Breast epithelium (tissue), 4 donors: Measurements from ENCODE around the gene ZNF41. TPM values are rescaled to one million over a fixed set of nuclear protein-coding genes. Genes with fewer than 3 reads are reported as not detected.
"Not testable (repeated sequence)": the region's sequence is repeated elsewhere in the genome, so short reads cannot be mapped to it uniquely, and the experiment has no call there.

Source experiments
- DNase-seq, 2 donors: peaks; one replicate each; pipeline ENCODE4 v3.0.0-alpha.2; 2019; ENCODE audit warnings: low spot score in 2 of 2
- H3K27ac ChIP-seq, 2 donors: fragments of 200-600 bp; sonication (generic) in 1 of 2; one replicate each; pipeline ENCODE4 v1.5.1; 2016 to 2019; ENCODE audit warnings: mild to moderate bottlenecking in 1 of 2
- H3K27me3 ChIP-seq, 2 donors: fragments of 200-600 bp; sonication (generic) in 1 of 2; one replicate each; pipeline versions ENCODE4 v1.5.1 to v1.6.0; 2017 to 2019; ENCODE audit warnings: control low read depth in 1 of 2, mild to moderate bottlenecking in 1 of 2
- H3K36me3 ChIP-seq: fragments of 200-600 bp; one replicate; pipeline ENCODE4 v1.5.1; 2019
- H3K4me1 ChIP-seq, 2 donors: fragments of 200-600 bp; sonication (generic); one replicate each; pipeline ENCODE4 v1.5.1; 2016 to 2019; ENCODE audit warnings: control low read depth in 1 of 2
- H3K4me3 ChIP-seq, 3 donors: fragments of 200-600 bp; sonication (generic); 1 replicate in 2 of 3; 2 replicates in 1 of 3; pipeline ENCODE4 v1.5.1; 2016 to 2019; ENCODE audit warnings: mild to moderate bottlenecking in 3 of 3, moderate library complexity in 2 of 3
- H3K9me3 ChIP-seq, 2 donors: fragments of 200-600 bp; sonication (generic) in 1 of 2; one replicate each; pipeline ENCODE4 v1.5.1; 2016 to 2019; ENCODE audit warnings: control low read depth in 1 of 2
- POLR2A ChIP-seq: fragments of 450-650 bp; IDR thresholded peaks from one replicate; pipeline ENCODE4 v1.6.1; 2016; ENCODE audit warnings: antibody characterized with exemption, mild to moderate bottlenecking, moderate library complexity
- POLR2AphosphoS5 ChIP-seq, 3 donors: sonication (generic); formaldehyde crosslinking; IDR thresholded peaks; one replicate each; pipeline ENCODE4 v1.6.1; 2017; ENCODE audit warnings: antibody characterized with exemption in 3 of 3
- intact Hi-C: fragments of 100-400 bp; cut with DNase I; formaldehyde crosslinking; loops from one replicate; pipeline ENCODE4 v1.15.1; 2023; ENCODE audit warnings: low total_unique reads
- total RNA-seq, 3 donors: library from RNA; depleted of rRNA; stranded (reverse); fragments of >200 nt; gene quantifications; one replicate each; pipeline ENCODE4 v1.1.0, GENCODE V29; 2016
- TF ChIP-seq, protein P1 (sequence below), 3 donors: fragments of 450-650 bp; IDR thresholded peaks; one replicate each; pipeline ENCODE4 v1.5.1; 2016 to 2017; ENCODE audit warnings: antibody characterized with exemption in 3 of 3, mild to moderate bottlenecking in 3 of 3, moderate library complexity in 3 of 3

Gene ZNF41
- total RNA-seq, 3 donors from 2014 or later = 7.2 to 14.0 (median 9.2) TPM

GRCh38 chrX:47499293-47499692 is 16.3 kb upstream of the ZNF41 start:
- Histone ChIP-seq H3K27me3 (peaks cover 0 to 24% of the 10 kb centered on the region in 2 donors), H3K36me3 (no peaks in the 10 kb centered on the region), H3K4me3 (no peak overlapping the region), H3K27ac (no peak overlapping the region), H3K4me1 (no peaks in the 10 kb centered on the region), H3K9me3 (peaks cover 0 to 4% of the 10 kb centered on the region in 2 donors)
- TF ChIP-seq POLR2AphosphoS5 (IDR thresholded peaks at IDR 0.05) (no peak), POLR2A (no peak)
- TF ChIP-seq, protein P1, sequence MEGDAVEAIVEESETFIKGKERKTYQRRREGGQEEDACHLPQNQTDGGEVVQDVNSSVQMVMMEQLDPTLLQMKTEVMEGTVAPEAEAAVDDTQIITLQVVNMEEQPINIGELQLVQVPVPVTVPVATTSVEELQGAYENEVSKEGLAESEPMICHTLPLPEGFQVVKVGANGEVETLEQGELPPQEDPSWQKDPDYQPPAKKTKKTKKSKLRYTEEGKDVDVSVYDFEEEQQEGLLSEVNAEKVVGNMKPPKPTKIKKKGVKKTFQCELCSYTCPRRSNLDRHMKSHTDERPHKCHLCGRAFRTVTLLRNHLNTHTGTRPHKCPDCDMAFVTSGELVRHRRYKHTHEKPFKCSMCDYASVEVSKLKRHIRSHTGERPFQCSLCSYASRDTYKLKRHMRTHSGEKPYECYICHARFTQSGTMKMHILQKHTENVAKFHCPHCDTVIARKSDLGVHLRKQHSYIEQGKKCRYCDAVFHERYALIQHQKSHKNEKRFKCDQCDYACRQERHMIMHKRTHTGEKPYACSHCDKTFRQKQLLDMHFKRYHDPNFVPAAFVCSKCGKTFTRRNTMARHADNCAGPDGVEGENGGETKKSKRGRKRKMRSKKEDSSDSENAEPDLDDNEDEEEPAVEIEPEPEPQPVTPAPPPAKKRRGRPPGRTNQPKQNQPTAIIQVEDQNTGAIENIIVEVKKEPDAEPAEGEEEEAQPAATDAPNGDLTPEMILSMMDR (IDR thresholded peaks at IDR 0.05) = no peak
- intact Hi-C loops = no loop called here
- DNase-seq = no peak

GRCh38 chrX:47498411-47498810 is 15.4 kb upstream of the ZNF41 start:
- DNase-seq = no peak
- no peak for TF ChIP-seq POLR2A
- TF ChIP-seq, protein P1 (IDR thresholded peaks at IDR 0.05) = no peak
- no peak for TF ChIP-seq POLR2AphosphoS5 (IDR thresholded peaks at IDR 0.05)
- Histone ChIP-seq H3K27me3 (peaks cover 0 to 16% of the 10 kb centered on the region in 2 donors), H3K9me3 (peaks cover 0 to 4% of the 10 kb centered on the region in 2 donors), H3K4me1 (no peaks in the 10 kb centered on the region), H3K4me3 (no peak overlapping the region), H3K27ac (no peak overlapping the region), H3K36me3 (no peaks in the 10 kb centered on the region)
- intact Hi-C loops = no loop called here

- Histone ChIP-seq H3K36me3 (no peaks in the 10 kb centered on the region), H3K9me3 (peaks cover 0 to 4% of the 10 kb centered on the region in 2 donors), H3K4me1 (no peaks in the 10 kb centered on the region), H3K27ac (no peak overlapping the region), H3K4me3 (no peak overlapping the region), H3K27me3 (peaks cover 0 to 11% of the 10 kb centered on the region in 2 donors)
- TF ChIP-seq, protein P1 (IDR thresholded peaks at IDR 0.05) = no peak
- TF ChIP-seq POLR2AphosphoS5 (IDR thresholded peaks at IDR 0.05) (no peak), POLR2A (no peak)
- DNase-seq = no peak
- intact Hi-C loops = no loop called here
Observed at GRCh38 chrX:47497271-47497888, 14.4 kb upstream of the ZNF41 start.

GRCh38 chrX:47492133-47492532 is 9.1 kb upstream of the ZNF41 start:
- peaks cover 0 to 29% of the 10 kb centered on the region in 2 donors for H3K27me3 ChIP-seq
- H3K9me3 ChIP-seq, intact Hi-C loops, H3K4me3 ChIP-seq, DNase-seq, H3K27ac ChIP-seq, H3K4me1 ChIP-seq, H3K36me3 ChIP-seq: not testable (repeated sequence)

GRCh38 chrX:47489507-47490275 is 6.7 kb upstream of the ZNF41 start:
- peaks cover 0 to 20% of the 10 kb centered on the region in 2 donors for H3K27me3 ChIP-seq
- no peaks in the 10 kb centered on the region for H3K4me1 ChIP-seq
- TF ChIP-seq, protein P1 (IDR thresholded peaks at IDR 0.05) = no peak
- TF ChIP-seq POLR2AphosphoS5 (IDR thresholded peaks at IDR 0.05) (no peak), POLR2A (no peak)
- intact Hi-C loops = no loop called here
- H3K27ac ChIP-seq = no peak overlapping the region
- no peak for DNase-seq
- no peaks in the 10 kb centered on the region for H3K36me3 ChIP-seq
- no peak overlapping the region for H3K4me3 ChIP-seq
- peaks cover 0 to 2% of the 10 kb centered on the region in 2 donors for H3K9me3 ChIP-seq
